Fibroblast of the aortic adventitia (primary cell): ENCODE measurements around the gene PCDH9. TPM values are rescaled to one million over a fixed set of nuclear protein-coding genes. Genes with fewer than 3 reads are reported as not detected.

Experiments used
- DNase-seq: peaks from one replicate; pipeline ENCODE4 v3.0.0-alpha.2; 2010; ENCODE audit warnings: low read depth
- H3K4me3 ChIP-seq: 2 replicates; pipeline ENCODE4 v1.5.1; 2011; ENCODE audit warnings: low read depth, mild to moderate bottlenecking, control low read depth, low read length, moderate library complexity
- CTCF ChIP-seq: IDR thresholded peaks from 2 replicates; pipeline ENCODE4 v1.5.1; 2011; ENCODE audit warnings: mild to moderate bottlenecking, low read length, control low read depth, inconsistent platforms; ENCODE audit not compliant: insufficient read depth
- total RNA-seq: library from RNA; depleted of rRNA; stranded (reverse); fragments of >200 nt; gene quantifications from 2 replicates; pipeline ENCODE4 v1.2.3, GENCODE V29; 2012; ENCODE audit warnings: low replicate concordance

The PCDH9 gene
- total RNA-seq, 1 donor = 19.0 TPM

- no peak overlapping the region for H3K4me3 ChIP-seq
- no peak for TF ChIP-seq CTCF
- no peak for DNase-seq
Observed at GRCh38 chr13:66617786-66618185, 612.4 kb downstream of the PCDH9 start.

GRCh38 chr13:66612983-66613382 is 617.2 kb downstream of the PCDH9 start:
- H3K4me3 ChIP-seq = no peak overlapping the region
- DNase-seq = no peak
- no peak for TF ChIP-seq CTCF

GRCh38 chr13:66586489-66586888 is 643.6 kb downstream of the PCDH9 start:
- no peak overlapping the region for H3K4me3 ChIP-seq
- peak; percentile 5 for DNase-seq

GRCh38 chr13:66585669-66586203 is 644.4 kb downstream of the PCDH9 start:
- no peak for DNase-seq
- no peak for TF ChIP-seq CTCF
- no peak overlapping the region for H3K4me3 ChIP-seq

More at GRCh38 chr13:66586489-66586888, 643.6 kb downstream of the PCDH9 start:
- TF ChIP-seq CTCF = no peak

- no peak overlapping the region for H3K4me3 ChIP-seq
- no peak for TF ChIP-seq CTCF
- no peak for DNase-seq
Observed at GRCh38 chr13:66581675-66582074, 648.5 kb downstream of the PCDH9 start.

- H3K4me3 ChIP-seq = no peak overlapping the region
- no peak for DNase-seq
- TF ChIP-seq CTCF = no peak
Observed at GRCh38 chr13:66578305-66578704, 651.8 kb downstream of the PCDH9 start.

GRCh38 chr13:66577358-66577757 is 652.8 kb downstream of the PCDH9 start:
- no peak for DNase-seq
- no peak overlapping the region for H3K4me3 ChIP-seq
- TF ChIP-seq CTCF = no peak
